Osteoblast (primary cell): ENCODE measurements around the gene PAXIP1. TPM values are rescaled to one million over a fixed set of nuclear protein-coding genes. Genes with fewer than 3 reads are reported as not detected.

Experiments used
- DNase-seq: peaks from one replicate; pipeline ENCODE4 v3.0.0; 2011; ENCODE audit warnings: low spot score, mixed read lengths; ENCODE audit not compliant: insufficient read length; ENCODE audit errors: missing footprints
- H2AFZ ChIP-seq: 2 replicates; pipeline ENCODE4 v1.6.0; 2011; ENCODE audit warnings: mild to moderate bottlenecking, low read length
- H3K27ac ChIP-seq: 2 replicates; pipeline ENCODE4 v1.5.1; 2011; ENCODE audit warnings: mild to moderate bottlenecking, low read depth, low read length, moderate library complexity
- H3K27me3 ChIP-seq: 2 replicates; pipeline ENCODE4 v1.6.0; 2012; ENCODE audit warnings: mild to moderate bottlenecking, control low read depth, inconsistent platforms, low read length, moderate library complexity; ENCODE audit not compliant: insufficient read depth
- H3K36me3 ChIP-seq: 2 replicates; pipeline ENCODE4 v1.5.1; 2011; ENCODE audit warnings: mild to moderate bottlenecking, low read length, control low read depth, moderate library complexity; ENCODE audit not compliant: insufficient read depth
- H3K4me1 ChIP-seq: 2 replicates; pipeline ENCODE4 v1.5.1; 2011; ENCODE audit warnings: mild to moderate bottlenecking, low read length, control low read depth, moderate library complexity; ENCODE audit not compliant: insufficient read depth
- H3K4me2 ChIP-seq: 2 replicates; pipeline ENCODE4 v1.6.0; 2011; ENCODE audit warnings: mild to moderate bottlenecking, low read length; ENCODE audit not compliant: insufficient read depth
- H3K4me3 ChIP-seq: fragments of 200-600 bp; sonication (generic); 3 replicates; pipeline ENCODE4 v1.5.1; 2012; ENCODE audit warnings: mild to moderate bottlenecking, low read length, inconsistent platforms; ENCODE audit not compliant: insufficient read depth
- H3K79me2 ChIP-seq: 2 replicates; pipeline ENCODE4 v1.6.0; 2012; ENCODE audit warnings: mild to moderate bottlenecking, low read length, control low read depth, inconsistent platforms; ENCODE audit not compliant: insufficient read depth
- H3K9me3 ChIP-seq: 2 replicates; pipeline ENCODE4 v1.5.1; 2011; ENCODE audit warnings: low read depth, low read length, control low read depth
- H4K20me1 ChIP-seq: 2 replicates; pipeline ENCODE4 v1.6.0; 2012; ENCODE audit warnings: mild to moderate bottlenecking, low read length, control low read depth; ENCODE audit not compliant: insufficient read depth
- total RNA-seq: library from RNA; depleted of rRNA; stranded (reverse); fragments of >200 nt; gene quantifications from 2 replicates; pipeline ENCODE4 v1.2.3, GENCODE V29; 2012
- TF ChIP-seq, protein P1 (sequence below): IDR thresholded peaks from 2 replicates; pipeline ENCODE4 v1.5.1; 2011; ENCODE audit warnings: mild to moderate bottlenecking, low read depth, low read length, moderate library complexity; ENCODE audit errors: extremely low read depth

PAXIP1 gene, protein sequence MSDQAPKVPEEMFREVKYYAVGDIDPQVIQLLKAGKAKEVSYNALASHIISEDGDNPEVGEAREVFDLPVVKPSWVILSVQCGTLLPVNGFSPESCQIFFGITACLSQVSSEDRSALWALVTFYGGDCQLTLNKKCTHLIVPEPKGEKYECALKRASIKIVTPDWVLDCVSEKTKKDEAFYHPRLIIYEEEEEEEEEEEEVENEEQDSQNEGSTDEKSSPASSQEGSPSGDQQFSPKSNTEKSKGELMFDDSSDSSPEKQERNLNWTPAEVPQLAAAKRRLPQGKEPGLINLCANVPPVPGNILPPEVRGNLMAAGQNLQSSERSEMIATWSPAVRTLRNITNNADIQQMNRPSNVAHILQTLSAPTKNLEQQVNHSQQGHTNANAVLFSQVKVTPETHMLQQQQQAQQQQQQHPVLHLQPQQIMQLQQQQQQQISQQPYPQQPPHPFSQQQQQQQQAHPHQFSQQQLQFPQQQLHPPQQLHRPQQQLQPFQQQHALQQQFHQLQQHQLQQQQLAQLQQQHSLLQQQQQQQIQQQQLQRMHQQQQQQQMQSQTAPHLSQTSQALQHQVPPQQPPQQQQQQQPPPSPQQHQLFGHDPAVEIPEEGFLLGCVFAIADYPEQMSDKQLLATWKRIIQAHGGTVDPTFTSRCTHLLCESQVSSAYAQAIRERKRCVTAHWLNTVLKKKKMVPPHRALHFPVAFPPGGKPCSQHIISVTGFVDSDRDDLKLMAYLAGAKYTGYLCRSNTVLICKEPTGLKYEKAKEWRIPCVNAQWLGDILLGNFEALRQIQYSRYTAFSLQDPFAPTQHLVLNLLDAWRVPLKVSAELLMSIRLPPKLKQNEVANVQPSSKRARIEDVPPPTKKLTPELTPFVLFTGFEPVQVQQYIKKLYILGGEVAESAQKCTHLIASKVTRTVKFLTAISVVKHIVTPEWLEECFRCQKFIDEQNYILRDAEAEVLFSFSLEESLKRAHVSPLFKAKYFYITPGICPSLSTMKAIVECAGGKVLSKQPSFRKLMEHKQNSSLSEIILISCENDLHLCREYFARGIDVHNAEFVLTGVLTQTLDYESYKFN
- total RNA-seq: 9.4 and 10.5 TPM in 2 replicates

DNA sequence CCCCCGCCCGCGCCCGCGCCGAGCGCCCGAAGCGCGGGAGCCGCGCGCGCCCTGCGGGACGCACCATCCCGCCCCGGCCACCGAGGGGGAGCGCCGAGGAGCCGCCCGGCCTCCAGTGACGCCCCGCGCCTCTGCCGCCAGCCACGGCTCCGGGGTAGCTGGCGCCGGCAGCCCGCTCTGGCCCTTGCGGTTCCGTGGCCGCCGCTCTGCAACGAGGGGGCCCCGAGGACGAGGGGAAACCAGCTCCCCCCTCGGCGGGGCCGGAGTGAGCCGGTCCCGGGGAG, at the start of gene PAXIP1:
Gene PAXIP1, minus strand, starts transcription at position 33 of the 284 bp plus-strand sequence. CDS start 195 bp downstream, outside the sequence.
- Histone ChIP-seq H3K27me3 (no peaks in the 10 kb centered on the region), H3K4me1 (peaks cover 5% of the 10 kb centered on the region), H3K9me3 (no peaks in the 10 kb centered on the region), H2AFZ (peak within 1 kb of the TSS; percentile 84), H3K4me2 (peak within 1 kb of the TSS; percentile 91), H3K27ac (peak within 1 kb of the TSS; percentile 83), H4K20me1 (no peaks in the 10 kb centered on the region), H3K36me3 (peaks cover 5% of the 10 kb centered on the region), H3K79me2 (peaks cover 49% of the 10 kb centered on the region), H3K4me3 (peak within 1 kb of the TSS; percentile 92)
- peak; percentile 95 for DNase-seq
- TF ChIP-seq, protein P1, sequence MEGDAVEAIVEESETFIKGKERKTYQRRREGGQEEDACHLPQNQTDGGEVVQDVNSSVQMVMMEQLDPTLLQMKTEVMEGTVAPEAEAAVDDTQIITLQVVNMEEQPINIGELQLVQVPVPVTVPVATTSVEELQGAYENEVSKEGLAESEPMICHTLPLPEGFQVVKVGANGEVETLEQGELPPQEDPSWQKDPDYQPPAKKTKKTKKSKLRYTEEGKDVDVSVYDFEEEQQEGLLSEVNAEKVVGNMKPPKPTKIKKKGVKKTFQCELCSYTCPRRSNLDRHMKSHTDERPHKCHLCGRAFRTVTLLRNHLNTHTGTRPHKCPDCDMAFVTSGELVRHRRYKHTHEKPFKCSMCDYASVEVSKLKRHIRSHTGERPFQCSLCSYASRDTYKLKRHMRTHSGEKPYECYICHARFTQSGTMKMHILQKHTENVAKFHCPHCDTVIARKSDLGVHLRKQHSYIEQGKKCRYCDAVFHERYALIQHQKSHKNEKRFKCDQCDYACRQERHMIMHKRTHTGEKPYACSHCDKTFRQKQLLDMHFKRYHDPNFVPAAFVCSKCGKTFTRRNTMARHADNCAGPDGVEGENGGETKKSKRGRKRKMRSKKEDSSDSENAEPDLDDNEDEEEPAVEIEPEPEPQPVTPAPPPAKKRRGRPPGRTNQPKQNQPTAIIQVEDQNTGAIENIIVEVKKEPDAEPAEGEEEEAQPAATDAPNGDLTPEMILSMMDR: no peak

DNA sequence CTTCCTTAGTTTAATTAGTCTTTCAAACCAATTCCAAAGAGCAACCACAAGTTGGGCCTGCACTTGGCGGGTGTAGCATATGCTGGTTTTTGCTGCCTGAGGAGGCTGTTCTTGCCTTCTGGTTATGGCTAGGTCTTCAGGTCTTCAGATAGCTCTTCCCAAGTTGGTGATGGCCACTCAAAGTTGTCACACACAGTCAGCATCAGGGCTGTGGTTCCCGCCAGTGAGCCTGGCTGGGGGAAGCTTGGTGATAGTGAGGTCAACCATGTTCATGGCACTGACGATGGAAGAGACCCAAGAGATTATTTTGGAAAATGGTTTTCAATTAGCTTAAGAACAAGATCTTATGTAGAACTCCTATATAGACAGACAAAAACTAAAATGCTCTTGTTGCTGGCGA, 48.4 kb upstream of the PAXIP1 start:
- Histone ChIP-seq H3K4me1 (no peaks in the 10 kb centered on the region), H4K20me1 (no peaks in the 10 kb centered on the region), H3K36me3 (no peaks in the 10 kb centered on the region), H3K4me2 (no peak overlapping the region), H3K27me3 (no peaks in the 10 kb centered on the region), H3K4me3 (no peak overlapping the region), H3K9me3 (no peaks in the 10 kb centered on the region), H3K27ac (no peak overlapping the region), H3K79me2 (no peaks in the 10 kb centered on the region), H2AFZ (no peak overlapping the region)
- TF ChIP-seq, protein P1: no peak
- no peak for DNase-seq

DNA sequence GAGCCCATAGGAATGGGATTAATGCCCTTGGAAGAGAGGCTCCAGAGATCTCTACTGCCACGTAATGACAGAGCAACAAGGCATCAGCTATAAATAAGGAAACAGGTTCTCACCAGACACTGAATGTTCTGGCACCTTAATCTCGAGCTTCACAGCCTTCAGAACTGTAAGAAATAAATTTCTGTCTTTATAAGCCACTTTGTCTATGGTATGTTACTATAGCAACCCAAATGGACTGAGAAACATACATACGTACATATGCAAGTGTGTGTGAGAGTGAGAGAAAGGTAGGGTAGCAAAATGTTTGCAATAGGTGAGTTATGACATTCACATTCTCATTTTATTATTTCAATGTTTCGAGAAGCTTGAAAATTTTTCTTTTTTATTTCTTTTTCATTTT, 45.1 kb upstream of the PAXIP1 start:
- Histone ChIP-seq H3K36me3 (no peaks in the 10 kb centered on the region), H3K4me3 (no peak overlapping the region), H2AFZ (no peak overlapping the region), H3K4me2 (no peak overlapping the region), H3K79me2 (no peaks in the 10 kb centered on the region), H3K4me1 (no peaks in the 10 kb centered on the region), H3K27ac (no peak overlapping the region), H3K9me3 (no peaks in the 10 kb centered on the region), H3K27me3 (no peaks in the 10 kb centered on the region), H4K20me1 (no peaks in the 10 kb centered on the region)
- TF ChIP-seq, protein P1: no peak
- DNase-seq: no peak
